Liver (tissue), 9 donors: ENCODE results near the gene TNFRSF1B. TPM values are rescaled to one million over a fixed set of nuclear protein-coding genes. Genes with fewer than 3 reads are reported as not detected.

Source experiments
- DNase-seq: peaks from one replicate; pipeline ENCODE4 v3.0.0-alpha.2; 2017; ENCODE audit warnings: low spot score
- H3K27ac ChIP-seq, 2 donors: one replicate each; pipeline ENCODE4 v1.7.0; 2013; ENCODE audit warnings: inconsistent platforms in 2 of 2, low read length in 2 of 2, control low read depth in 1 of 2, low read depth in 1 of 2, mild to moderate bottlenecking in 1 of 2
- H3K27me3 ChIP-seq, 4 donors: one replicate each; pipeline versions ENCODE4 v1.6.1 to v1.7.0; 2013; ENCODE audit warnings: low read length in 3 of 4, inconsistent platforms in 1 of 4, mild to moderate bottlenecking in 1 of 4, moderate library complexity in 1 of 4; ENCODE audit not compliant: control insufficient read depth in 4 of 4, insufficient read depth in 4 of 4
- H3K36me3 ChIP-seq, 4 donors: one replicate each; pipeline versions ENCODE4 v1.6.1 to v1.7.0; 2013; ENCODE audit warnings: low read length in 3 of 4, mild to moderate bottlenecking in 3 of 4, low read depth in 1 of 4, moderate library complexity in 1 of 4; ENCODE audit not compliant: control insufficient read depth in 4 of 4, insufficient read depth in 3 of 4
- H3K4me1 ChIP-seq, 4 donors: one replicate each; pipeline versions ENCODE4 v1.6.1 to v1.7.0; 2013; ENCODE audit warnings: low read length in 3 of 4, mild to moderate bottlenecking in 3 of 4, moderate library complexity in 1 of 4; ENCODE audit not compliant: control insufficient read depth in 4 of 4, insufficient read depth in 4 of 4
- H3K4me3 ChIP-seq, 3 donors: one replicate each; pipeline versions ENCODE4 v1.6.1 to v1.7.0; 2013; ENCODE audit warnings: low read length in 3 of 3, control low read depth in 1 of 3, low read depth in 1 of 3, mild to moderate bottlenecking in 1 of 3
- H3K9ac ChIP-seq, 2 donors: one replicate each; pipeline ENCODE4 v1.7.0; 2013; ENCODE audit warnings: low read length in 2 of 2, mild to moderate bottlenecking in 2 of 2, moderate library complexity in 2 of 2, control low read depth in 1 of 2, low read depth in 1 of 2
- H3K9me3 ChIP-seq, 4 donors: one replicate each; pipeline versions ENCODE4 v1.6.1 to v1.7.0; 2013; ENCODE audit warnings: low read length in 3 of 4; ENCODE audit not compliant: control insufficient read depth in 4 of 4
- CTCF ChIP-seq: fragments of 150-350 bp; IDR thresholded peaks from 2 replicates; pipeline ENCODE4 v1.5.1; 2017; ENCODE audit warnings: improper control_type of control experiment, low read depth, low read length; ENCODE audit not compliant: missing input control
- EGR1 ChIP-seq, 2 donors: IDR thresholded peaks; 2 replicates each; pipeline ENCODE4 v1.6.1; 2016 to 2018; ENCODE audit warnings: antibody characterized with exemption in 2 of 2, low read depth in 2 of 2
- FOXA1 ChIP-seq: IDR thresholded peaks from 2 replicates; pipeline ENCODE4 v1.6.1; 2016; ENCODE audit warnings: antibody characterized with exemption
- FOXA2 ChIP-seq: IDR thresholded peaks from 2 replicates; pipeline ENCODE4 v1.6.1; 2016; ENCODE audit warnings: antibody characterized with exemption
- HNF4G ChIP-seq: IDR thresholded peaks from 2 replicates; pipeline ENCODE4 v1.6.1; 2016; ENCODE audit warnings: antibody characterized with exemption
- JUND ChIP-seq, 2 donors: IDR thresholded peaks; 2 replicates each; pipeline ENCODE4 v1.6.1; 2016; ENCODE audit warnings: antibody characterized with exemption in 2 of 2
- NR2F2 ChIP-seq: IDR thresholded peaks from 2 replicates; pipeline ENCODE4 v1.6.1; 2016; ENCODE audit warnings: antibody characterized with exemption
- RAD21 ChIP-seq, 2 donors: IDR thresholded peaks; 2 replicates each; pipeline ENCODE4 v1.6.1; 2016; ENCODE audit warnings: antibody characterized with exemption in 2 of 2, mild to moderate bottlenecking in 2 of 2
- REST ChIP-seq: IDR thresholded peaks from 2 replicates; pipeline ENCODE4 v1.6.1; 2016; ENCODE audit warnings: antibody characterized with exemption, mild to moderate bottlenecking
- RXRA ChIP-seq, 2 donors: IDR thresholded peaks; 2 replicates each; pipeline ENCODE4 v1.6.1; 2017 to 2018; ENCODE audit warnings: antibody characterized with exemption in 2 of 2, mild to moderate bottlenecking in 1 of 2
- SP1 ChIP-seq: IDR thresholded peaks from 2 replicates; pipeline ENCODE4 v1.6.1; 2018; ENCODE audit warnings: antibody characterized with exemption, mild to moderate bottlenecking
- YY1 ChIP-seq: IDR thresholded peaks from 2 replicates; pipeline ENCODE4 v1.6.1; 2016; ENCODE audit warnings: antibody characterized with exemption, mild to moderate bottlenecking
- ZBTB33 ChIP-seq: IDR thresholded peaks from 2 replicates; pipeline ENCODE4 v1.6.1; 2016; ENCODE audit warnings: antibody characterized with exemption
- WGBS: extraction: QIAGEN DNeasy Blood & Tissue Kit; methylation state at CpG from one replicate; pipeline ENCODE4 v1.1.7; 2013; 5-methylcytosine and 5-hydroxymethylcytosine counted together
- polyA plus RNA-seq, 2 donors: library from polyadenylated mRNA; stranded (reverse) in 1 of 2; unstranded in 1 of 2; fragments of 200-250 nt in 1 of 2; fragments of >200 nt in 1 of 2; fragmentation: Nextera tagmentation in 1 of 2; extraction: Ambion mirVana in 1 of 2; gene quantifications; one replicate each; pipeline versions ENCODE4 v1.2.1 to v1.2.3, GENCODE V29; 2013 to 2015
- total RNA-seq, 2 donors: library from RNA; depleted of rRNA; stranded (reverse); fragments of >200 nt; gene quantifications; one replicate each; pipeline ENCODE4 v1.2.3, GENCODE V29; 2014
- TF ChIP-seq, protein P1 (sequence below): IDR thresholded peaks from 2 replicates; pipeline ENCODE4 v1.6.1; 2016; ENCODE audit warnings: antibody characterized with exemption
- TF ChIP-seq, protein P2 (sequence below): IDR thresholded peaks from 2 replicates; pipeline ENCODE4 v1.6.1; 2016; ENCODE audit warnings: antibody characterized with exemption
- donor health status: healthy.
- donor health status: healthy.
- donor health status: healthy.
- donor health status: healthy.
- donor health status: healthy.

TNFRSF1B gene
- total and polyA plus RNA-seq, 4 donors: 7.2 to 19.6 (median 16.5) TPM

- Histone ChIP-seq H3K9me3 (no peaks in the 10 kb centered on the region), H3K9ac (no peak overlapping the region), H3K4me1 (peaks cover 6 to 28% (median 10%) of the 10 kb centered on the region in 4 donors), H3K4me3 (no peak overlapping the region), H3K27me3 (no peaks in the 10 kb centered on the region), H3K36me3 (no peaks in the 10 kb centered on the region), H3K27ac (no peak overlapping the region)
- TF ChIP-seq ZBTB33 (no peak), HNF4G (no peak), RAD21 (IDR thresholded peaks at IDR 0.05) (no peak), CTCF (no peak), SP1 (no peak), EGR1 (IDR thresholded peaks at IDR 0.05; ENCODE audit: low read depth in 2 of 2) (no peak), RXRA (IDR thresholded peaks at IDR 0.05) (no peak), NR2F2 (no peak), JUND (IDR thresholded peaks at IDR 0.05) (no peak), REST (no peak), YY1 (no peak), FOXA2 (no peak)
- TF ChIP-seq, protein P1, sequence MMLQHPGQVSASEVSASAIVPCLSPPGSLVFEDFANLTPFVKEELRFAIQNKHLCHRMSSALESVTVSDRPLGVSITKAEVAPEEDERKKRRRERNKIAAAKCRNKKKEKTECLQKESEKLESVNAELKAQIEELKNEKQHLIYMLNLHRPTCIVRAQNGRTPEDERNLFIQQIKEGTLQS: no peak
- TF ChIP-seq, protein P2, sequence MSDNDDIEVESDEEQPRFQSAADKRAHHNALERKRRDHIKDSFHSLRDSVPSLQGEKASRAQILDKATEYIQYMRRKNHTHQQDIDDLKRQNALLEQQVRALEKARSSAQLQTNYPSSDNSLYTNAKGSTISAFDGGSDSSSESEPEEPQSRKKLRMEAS: no peak
- WGBS: 97% methylated on average over 4 of the region's 4 CpGs
- DNase-seq: no peak
Measured at GRCh38 chr1:12144969-12145368, 21.8 kb upstream of the TNFRSF1B start.

- Histone ChIP-seq H3K9ac (no peak overlapping the region), H3K4me3 (no peak overlapping the region), H3K27me3 (no peaks in the 10 kb centered on the region), H3K36me3 (no peaks in the 10 kb centered on the region), H3K27ac (peak overlapping the region; percentile 87 to 92), H3K4me1 (peaks cover 6 to 28% (median 10%) of the 10 kb centered on the region in 4 donors), H3K9me3 (no peaks in the 10 kb centered on the region)
- WGBS: 94% methylated on average over 12 of the region's 12 CpGs
- no peak for DNase-seq
- TF ChIP-seq NR2F2 (no peak), YY1 (no peak), CTCF (no peak), SP1 (no peak), RAD21 (IDR thresholded peaks at IDR 0.05) (no peak), FOXA1 (no peak), EGR1 (IDR thresholded peaks at IDR 0.05; ENCODE audit: low read depth in 2 of 2) (no peak), ZBTB33 (no peak), JUND (IDR thresholded peaks at IDR 0.05) (no peak)
- TF ChIP-seq, protein P1: no peak
Measured at GRCh38 chr1:12145616-12146342, 21.0 kb upstream of the TNFRSF1B start.
